GM18858 (cell line): ENCODE results near the gene CUTC.
"Not testable (repeated sequence)": the region's sequence is repeated elsewhere in the genome, so short reads cannot be mapped to it uniquely, and the experiment has no call there.

ENCODE experiments used
- ATAC-seq: cut with Tn5 transposase; IDR thresholded peaks from one replicate; pipeline ENCODE4 v1.9.1; 2021; ENCODE audit not compliant: unreplicated experiment

Gene CUTC

DNA sequence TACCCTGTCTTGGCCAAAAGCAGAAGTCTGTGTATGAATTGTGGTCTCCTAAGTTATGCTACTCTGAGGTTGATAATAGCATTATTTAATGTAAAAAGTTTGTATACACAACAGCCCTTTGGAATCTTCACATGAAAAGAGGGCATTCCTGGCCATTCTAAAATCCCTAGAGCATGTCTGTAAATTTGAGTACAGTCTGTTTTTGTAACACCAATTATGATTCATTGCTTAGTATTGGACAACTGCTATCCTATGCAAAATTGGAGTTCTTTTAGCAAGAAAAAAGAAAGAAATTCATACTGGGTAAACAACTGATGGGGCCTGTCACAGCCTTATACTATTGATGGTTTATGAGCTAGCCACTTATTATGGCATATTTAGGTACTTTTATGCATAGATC lies 10.2 kb downstream of the CUTC start:
- no peak for ATAC-seq

DNA sequence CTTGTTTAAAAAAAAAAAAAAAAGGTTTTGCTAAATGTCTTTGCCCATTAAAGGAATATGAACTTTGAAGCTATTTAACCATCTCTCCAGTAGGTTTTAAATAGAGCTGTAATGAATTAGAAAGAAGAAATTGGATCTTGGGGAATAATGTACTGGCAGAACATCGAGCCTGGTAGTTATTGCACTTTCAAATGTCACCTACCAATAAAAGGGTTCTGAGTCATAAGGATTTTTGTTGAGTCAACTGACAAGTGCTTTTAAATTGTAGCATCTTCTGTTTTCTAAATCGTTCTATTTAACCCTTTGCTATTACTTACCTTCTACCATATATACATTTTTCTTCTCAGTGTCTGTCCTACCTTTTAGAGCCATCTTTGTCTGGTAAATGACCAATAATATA lies 10.7 kb downstream of the CUTC start:
- ATAC-seq, result no peak

DNA sequence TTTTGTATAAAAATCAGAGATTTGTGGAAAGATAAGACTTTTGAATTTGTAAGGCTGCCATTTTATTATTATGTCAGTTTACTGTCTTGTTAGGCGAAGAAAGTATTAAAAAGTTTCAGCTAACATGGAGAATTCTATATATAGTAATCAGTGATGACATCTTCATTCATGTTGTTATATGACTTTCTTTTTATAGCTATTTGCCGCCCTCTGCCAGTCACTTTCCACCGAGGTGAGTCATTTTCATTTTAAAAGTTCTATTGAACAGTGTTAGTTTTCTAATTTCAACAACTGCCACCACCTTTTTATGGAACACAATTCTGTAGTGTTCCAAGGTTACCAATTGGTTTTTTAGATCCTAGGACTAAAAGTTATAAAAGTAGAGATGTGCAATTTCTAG lies 11.8 kb downstream of the CUTC start:
- ATAC-seq, result no peak

DNA sequence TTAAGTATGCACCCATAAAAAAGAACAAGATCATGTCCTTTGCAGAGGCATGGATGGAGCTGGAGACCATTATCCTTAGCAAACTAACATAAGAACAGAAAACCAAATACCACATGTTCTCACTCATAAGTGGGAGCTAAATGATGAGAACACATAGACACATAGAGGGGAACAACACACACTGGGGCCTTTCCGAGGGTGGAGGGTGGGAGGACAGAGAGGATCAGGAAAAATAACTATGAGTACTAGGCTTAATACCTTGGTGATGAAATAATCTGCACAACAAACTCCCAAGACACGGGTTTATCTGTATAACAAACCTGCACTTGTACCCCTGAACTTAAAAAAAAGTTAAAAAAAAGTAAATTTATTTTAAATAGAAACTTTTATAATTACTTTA lies 14.1 kb downstream of the CUTC start:
- ATAC-seq, result not testable (repeated sequence)

- no peak for ATAC-seq
Observed at GRCh38 chr10:99748823-99749451, 16.9 kb downstream of the CUTC start.

DNA sequence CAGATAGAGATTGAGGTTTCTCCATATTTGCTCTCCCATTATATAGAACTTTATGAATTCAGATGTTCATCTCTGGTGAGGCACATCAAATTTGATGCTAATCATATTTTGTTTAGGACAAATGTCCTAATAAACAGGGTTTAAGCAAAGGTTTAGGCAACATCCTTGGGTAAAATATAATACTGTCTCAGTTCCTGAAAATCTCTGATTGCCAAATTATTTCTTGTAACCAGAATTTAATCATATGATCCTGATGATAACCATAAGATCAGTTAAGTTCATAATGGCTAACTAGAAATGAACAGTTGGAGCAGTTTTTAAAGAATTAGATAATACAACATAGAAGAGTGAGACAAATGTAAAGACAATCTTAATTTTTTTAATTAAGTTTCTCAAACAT lies 18.6 kb downstream of the CUTC start:
- ATAC-seq, result no peak

DNA sequence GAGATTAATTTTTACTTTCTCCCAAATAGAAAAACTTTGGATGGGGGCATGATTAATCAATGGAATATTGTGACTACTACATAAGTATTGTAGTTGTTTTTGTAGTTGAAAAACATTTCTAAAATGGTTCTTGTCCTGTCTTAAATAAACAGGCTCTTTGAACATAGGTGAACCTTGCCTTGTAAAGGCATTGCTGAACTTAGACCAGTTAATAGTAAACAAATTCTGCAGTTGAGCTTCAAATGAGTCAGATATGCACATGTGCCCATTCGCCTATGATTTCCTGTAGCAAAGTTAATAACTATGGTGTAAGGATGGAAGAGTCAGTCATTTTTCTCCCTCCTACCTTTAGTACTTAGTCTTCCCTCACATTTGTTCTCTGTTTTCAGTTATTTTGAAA lies 22.6 kb downstream of the CUTC start:
- no peak for ATAC-seq

DNA sequence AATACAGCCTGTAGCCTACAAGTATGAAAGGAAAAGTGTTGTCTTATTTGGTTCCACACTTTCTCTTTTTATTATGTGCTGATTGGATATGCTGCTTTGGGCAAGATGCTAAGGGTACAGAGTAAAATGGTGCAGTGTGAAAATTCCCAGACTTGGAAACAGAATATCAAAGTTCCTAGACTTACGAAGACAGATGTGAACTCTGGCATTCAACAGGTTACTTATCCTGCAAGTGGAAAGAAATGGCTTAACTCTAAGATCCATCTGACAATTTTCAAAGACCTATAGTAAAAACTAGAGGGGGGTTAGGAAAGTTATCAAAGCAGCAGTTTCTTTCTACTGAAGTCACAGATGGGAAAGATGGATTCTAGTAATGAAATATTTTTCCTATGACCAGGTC lies 24.1 kb downstream of the CUTC start:
- ATAC-seq, result no peak

DNA sequence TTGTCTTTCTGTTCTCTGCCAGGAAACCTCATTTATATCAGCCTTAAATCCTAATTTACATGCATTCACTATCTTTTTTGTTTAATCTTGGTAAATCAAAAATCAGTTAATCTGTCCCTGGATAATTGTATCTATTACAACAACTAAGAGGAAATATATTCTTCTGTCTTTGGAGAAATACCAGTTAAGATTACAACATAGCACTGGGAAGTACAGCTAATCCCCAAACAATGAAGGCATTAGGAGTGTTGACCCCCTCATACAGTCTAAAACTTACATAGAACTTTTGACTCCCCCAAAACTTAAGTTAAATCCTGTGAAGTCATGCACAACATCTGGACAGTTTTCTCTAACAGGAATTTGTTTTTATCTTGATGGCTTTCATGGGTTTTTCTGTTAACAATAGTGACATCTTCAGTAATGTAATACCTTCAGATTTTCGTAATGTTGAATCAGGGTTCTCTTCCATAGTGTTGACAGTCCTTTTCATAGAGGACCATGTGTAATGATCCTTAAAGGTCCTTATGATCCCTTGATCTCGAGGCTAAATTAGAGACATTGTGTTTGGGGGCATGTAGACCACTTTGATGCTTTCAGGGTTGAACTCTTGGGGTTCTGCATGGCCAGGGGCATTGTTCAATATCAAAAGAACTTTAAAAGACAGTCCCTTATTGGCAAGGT lies 26.3 kb downstream of the CUTC start:
- no peak for ATAC-seq

GRCh38 chr10:99760321-99760720 lies 28.3 kb downstream of the CUTC start:
- no peak for ATAC-seq

DNA sequence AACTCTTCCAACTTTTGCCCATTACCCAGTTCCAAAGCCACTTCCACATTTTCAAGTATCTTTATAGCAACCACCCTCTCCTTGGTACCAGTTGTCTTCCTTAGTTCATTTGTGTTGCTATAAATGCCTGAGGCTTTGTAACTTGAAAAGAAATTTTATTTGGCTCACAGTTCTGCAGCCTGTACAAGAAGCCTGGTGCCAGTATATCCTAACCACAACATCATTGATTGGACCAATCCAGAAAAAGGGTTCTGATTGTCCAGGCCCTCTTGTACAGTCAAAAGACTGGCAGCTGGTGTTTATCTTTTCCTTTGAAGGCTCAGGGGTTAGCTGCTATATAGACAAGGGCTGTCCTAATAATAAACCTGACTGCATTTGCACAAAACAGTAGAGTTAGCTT lies 29.3 kb downstream of the CUTC start:
- no peak for ATAC-seq

GRCh38 chr10:99765672-99766301 lies 33.8 kb downstream of the CUTC start:
- ATAC-seq, result no peak

GRCh38 chr10:99766302-99766681 lies 34.3 kb downstream of the CUTC start:
- ATAC-seq, result peak; percentile 62

DNA sequence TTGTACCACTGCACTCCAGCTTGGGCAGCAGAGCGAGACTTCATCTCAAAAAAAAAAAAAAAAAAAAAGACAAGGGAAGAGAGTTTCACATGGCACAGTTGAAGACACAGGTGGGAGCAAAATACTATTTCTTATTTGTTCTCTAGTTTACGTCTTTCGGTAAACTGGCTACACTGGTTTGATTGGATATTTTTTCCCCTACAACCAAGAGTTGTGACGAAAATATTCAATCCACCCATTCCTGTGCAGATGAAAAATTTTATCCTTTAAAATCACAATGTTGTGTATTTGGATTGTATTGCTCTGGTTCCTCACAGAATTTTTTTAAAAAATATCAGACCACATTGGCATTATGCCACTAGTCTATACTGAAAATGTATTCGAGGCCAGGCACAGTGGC lies 35.9 kb downstream of the CUTC start:
- ATAC-seq, result no peak

- no peak for ATAC-seq
Observed at GRCh38 chr10:99768556-99768955, 36.5 kb downstream of the CUTC start.

DNA sequence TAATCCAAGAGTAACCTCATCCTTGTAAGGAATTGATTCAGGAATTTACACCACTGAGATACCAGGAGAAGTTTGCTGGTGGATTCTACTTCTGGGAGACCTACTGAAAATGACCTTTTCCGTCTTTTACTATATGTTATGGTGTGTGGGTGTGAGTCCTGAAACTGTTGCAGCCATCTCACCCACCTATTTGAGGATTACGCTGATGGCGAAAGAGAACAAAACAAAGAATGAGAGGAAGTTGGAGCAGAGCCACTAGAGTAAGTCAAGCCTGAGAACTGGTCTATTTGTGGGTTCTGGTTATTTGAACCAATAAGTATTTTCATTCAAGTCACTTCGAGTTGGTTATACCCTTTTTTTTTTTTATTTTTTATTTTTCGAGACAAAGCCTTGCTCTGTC lies 37.7 kb downstream of the CUTC start:
- no peak for ATAC-seq

- no peak for ATAC-seq
Observed at GRCh38 chr10:99770408-99771045, 38.5 kb downstream of the CUTC start.

- ATAC-seq, result no peak
Observed at GRCh38 chr10:99775850-99776249, 43.8 kb downstream of the CUTC start.

DNA sequence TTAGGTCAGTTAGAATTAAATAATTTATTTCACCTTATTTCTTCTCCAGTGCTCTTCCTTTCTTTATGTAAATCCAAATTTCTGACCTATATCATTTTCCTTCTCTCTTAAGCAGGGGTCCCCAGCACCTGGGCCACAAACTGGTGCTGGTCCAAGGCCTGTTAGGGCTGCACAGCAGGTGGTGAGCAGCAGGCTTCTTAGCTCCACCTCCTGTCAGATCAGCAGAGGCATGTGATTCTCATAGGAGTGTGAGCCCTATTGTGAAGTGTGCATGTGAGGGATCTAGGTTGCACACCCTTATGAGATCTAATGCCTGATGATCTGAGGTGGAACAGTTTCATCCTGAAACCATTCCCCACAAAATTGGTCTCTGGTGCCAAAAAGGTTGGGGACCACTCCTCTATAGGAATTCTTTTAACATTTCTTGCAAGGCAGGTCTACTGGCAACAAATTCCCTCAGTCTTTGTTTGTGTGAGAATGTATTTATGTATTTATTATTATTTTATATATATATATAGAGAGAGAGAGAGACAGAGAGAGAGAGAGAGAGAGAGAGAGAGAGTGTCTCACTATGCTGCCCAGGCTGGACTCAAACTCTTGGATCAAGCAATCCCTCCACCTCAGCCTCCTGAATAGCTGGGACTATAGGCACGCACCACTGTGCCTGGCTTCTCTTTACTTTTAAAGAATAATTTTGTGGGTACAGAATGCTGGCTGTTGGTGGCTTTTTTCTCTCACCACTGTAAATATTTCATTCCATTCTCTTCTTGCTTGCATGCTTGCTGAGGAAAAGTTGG lies 46.1 kb downstream of the CUTC start:
- ATAC-seq, result no peak

DNA sequence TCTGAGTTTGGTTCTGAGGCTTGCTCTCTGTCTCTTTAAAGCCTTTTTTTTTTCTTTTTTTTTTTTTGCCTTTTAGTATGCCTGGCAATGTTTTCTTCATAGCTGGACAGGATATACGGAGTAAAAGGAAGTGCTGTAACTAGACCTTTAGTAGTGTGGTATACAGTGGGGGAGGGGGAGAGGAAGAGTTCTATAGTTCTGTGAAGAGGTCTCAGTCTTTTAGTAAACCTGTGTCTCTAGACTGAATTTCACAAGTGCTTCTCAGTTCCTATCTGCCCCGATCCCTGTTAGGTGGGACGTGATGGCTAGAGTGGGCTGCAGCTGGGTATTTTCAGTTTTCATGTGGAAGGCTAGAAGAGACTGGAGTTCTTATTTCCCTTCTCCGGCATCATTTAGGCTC lies 47.3 kb downstream of the CUTC start:
- ATAC-seq, result no peak

DNA sequence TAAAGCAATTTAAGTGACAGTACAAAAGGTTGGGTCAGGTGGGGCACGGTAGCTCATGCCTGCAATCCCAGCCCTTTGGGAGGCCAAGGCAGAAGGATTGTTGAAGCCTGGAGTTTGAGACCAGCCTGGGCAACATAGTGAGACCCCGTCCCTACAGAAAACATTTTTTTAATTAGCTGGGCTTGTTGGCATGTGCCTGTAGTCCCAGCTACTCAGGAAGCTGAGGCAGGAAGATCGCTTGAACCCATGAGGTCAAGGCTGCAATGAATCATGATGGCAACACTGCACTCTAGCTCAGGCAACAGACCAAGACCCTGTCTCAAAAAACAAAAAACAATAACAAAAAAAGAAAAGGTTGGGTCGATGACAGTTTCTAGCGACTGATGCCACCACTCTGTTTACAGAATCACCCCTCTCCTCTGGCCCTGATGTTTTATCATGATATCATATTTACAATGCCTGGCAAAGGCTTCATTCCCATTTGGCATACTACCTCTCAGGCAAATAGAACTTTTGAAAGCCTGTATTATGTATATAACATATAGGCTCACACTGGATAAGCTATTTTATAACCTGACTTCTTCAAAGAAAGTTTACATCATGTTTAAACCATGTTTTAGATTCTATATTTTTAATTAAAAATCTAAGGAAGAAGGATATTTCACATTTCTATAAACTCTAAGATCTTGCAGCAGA lies 49.8 kb downstream of the CUTC start:
- ATAC-seq, result no peak
